ENCODE results near the gene PFN3.
"Not testable (repeated sequence)": the region's sequence is repeated elsewhere in the genome, so short reads cannot be mapped to it uniquely, and the experiment has no call there.

The PFN3 gene

DNA sequence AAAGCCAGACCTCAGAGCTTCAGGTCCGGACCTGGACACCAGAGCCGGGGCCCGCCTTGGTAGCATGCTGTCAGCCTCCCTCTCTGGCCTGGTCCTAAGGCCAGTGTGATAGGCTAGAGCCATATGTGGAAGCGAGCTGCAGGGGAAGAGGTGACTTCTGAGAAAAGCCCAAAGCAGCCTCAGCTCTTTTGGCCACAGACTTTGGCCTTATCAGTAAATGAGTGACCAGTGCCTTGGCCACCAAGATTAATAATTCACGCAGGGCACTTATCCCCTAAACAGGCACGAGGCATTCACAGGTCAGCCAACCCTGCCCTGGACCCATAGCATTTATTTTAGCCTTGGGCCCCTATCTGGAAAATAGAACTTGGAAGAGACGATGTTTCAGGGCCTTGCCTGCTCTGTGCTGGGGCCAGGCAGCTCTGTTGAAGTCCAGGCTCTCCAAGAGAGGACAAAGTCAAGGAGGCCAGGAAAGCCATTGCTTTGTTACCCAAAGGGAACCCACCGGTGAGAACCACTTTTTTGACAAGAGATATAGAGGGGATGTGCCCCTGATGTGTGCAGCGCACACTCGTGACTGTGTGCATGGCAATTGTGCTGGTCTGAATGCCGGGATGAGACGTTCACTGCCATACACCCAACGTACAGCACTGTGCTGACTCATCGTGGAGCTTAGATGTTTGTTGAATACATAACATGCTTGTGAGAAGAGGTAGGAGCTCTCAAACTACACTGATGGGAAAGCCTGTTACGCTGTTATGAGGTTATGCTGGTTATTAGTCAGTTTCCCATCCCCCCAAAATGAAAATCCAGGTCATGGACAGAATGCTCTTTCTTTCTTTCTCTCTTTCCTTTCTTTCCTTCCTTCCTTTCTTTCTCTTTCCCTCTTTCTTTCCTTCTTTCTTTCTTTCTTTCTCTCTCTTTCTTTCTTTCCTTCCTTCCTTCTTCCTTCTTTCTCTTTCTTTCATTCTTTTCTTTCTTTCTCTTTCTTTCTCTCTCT is 21.3 kb downstream of the PFN3 start:
- peak overlapping the region in 6 of 11 experiments; percentile 4 to 55 (median 22); a peak in 7 of 22 replicates for H3K27ac ChIP-seq
- H3K9me3 ChIP-seq (replicated peaks in 1 of 11) = no peaks in the 10 kb centered on the region
- H3K4me3 ChIP-seq = no peak overlapping the region
- peaks cover 13 to 57% (median 39%) of the 10 kb centered on the region in 10 experiments for H3K4me1 ChIP-seq
- peak overlapping the region in 8 of 11 experiments; percentile 3 to 42 (median 29); a peak in 9 of 22 replicates for H3K4me2 ChIP-seq
- 0 out of 22 replicates have a peak, but pooled peaks cover 0 to under 1% (median 0%) of the 10 kb centered on the region in 11 experiments for H3K36me3 ChIP-seq
- no peak overlapping the region for H3K9ac ChIP-seq
- H3K27me3 ChIP-seq = peaks cover 0 to 4% (median 0%) of the 10 kb centered on the region in 11 experiments; a peak in 1 of 22 replicates
- H4K20me1 ChIP-seq = no peaks in the 10 kb centered on the region; a peak in 1 of 22 replicates
- no peak for TF ChIP-seq Cebpa-rat (IDR thresholded peaks at IDR 0.05)

DNA sequence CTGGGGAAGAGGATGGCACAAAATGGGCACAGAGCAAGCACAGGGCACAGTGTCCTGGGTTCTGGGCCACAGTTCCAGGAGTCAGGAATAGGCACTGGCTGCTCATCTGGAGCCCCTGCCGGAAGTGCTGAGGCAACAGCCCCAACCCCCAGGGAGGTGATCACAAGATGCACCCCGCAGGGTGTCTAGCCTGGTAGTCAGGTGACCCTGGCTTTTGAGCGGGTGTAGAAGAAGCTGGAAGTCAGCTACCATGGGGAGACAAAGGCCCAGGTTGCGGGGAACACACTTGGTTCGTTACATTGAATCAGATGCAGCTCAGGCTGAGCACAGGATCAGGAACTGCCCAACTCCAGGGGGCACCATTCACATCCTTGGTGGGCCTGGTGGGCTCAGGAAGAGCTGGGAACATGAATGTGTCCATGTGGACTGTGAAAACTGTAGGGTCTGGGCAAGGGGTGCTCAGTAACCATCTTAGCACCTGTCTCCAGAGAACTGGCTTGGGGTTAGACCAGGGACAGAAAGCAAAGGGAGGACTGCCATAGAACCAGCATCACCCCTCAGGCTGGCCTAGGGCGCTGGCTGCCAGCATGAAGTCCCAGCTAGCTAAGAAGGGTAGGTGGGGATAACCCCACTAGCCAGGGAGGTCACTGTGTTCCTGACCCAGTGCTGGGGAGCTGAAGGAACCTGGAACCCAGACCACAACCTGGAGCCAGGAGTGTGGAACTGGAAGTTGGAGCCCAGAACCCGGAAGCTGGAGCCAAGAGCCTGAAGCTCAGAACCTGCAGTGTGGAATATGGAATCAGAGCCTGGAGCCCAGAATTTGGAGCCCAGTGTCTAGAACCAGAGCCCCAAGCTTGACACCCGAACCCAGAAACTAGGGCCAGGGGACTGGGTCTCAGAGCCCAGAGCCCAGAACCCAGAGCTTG is 22.3 kb downstream of the PFN3 start:
- Histone ChIP-seq H3K4me3 (no peak overlapping the region), H3K27ac (peak overlapping the region in 2 of 11 experiments; percentile 19 to 55; a peak in 3 of 22 replicates), H3K4me1 (peaks cover 13 to 64% (median 42%) of the 10 kb centered on the region in 10 experiments), H4K20me1 (no peaks in the 10 kb centered on the region), H3K4me2 (no peak overlapping the region), H3K9ac (no peak overlapping the region), H3K9me3 (replicated peaks in 1 of 11) (no peaks in the 10 kb centered on the region), H3K27me3 (no peaks in the 10 kb centered on the region), H3K36me3 (peaks cover 0 to 11% (median 0%) of the 10 kb centered on the region in 11 experiments; a peak in 1 of 22 replicates)
- no peak for TF ChIP-seq Cebpa-rat (IDR thresholded peaks at IDR 0.05)

DNA sequence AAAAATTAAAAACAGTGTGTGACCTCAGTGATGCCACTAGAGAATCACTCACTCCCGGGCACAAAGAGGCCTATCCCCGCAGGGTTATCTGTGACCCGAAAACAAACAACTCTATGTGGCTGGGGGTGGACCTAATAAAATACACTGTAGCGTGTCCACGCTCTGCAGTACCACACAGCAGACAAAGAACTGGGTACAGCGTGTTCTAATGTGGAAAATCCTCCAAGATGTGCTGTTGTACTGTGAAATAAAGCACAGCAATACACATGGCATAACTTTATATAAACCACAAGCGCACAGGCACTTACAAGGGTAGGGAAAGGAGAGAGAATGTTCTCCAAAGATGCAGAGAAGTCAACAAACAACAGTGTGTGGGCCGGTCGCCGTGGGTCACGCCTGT is 24.4 kb downstream of the PFN3 start:
- peaks cover 27 to 64% (median 46%) of the 10 kb centered on the region in 10 experiments for H3K4me1 ChIP-seq
- H3K27me3 ChIP-seq = no peaks in the 10 kb centered on the region
- H3K9ac ChIP-seq = no peak overlapping the region
- H3K4me3 ChIP-seq = no peak overlapping the region
- peak overlapping the region in 5 of 11 experiments; percentile 1 to 23 (median 16); a peak in 5 of 22 replicates for H3K4me2 ChIP-seq
- no peak for TF ChIP-seq Cebpa-rat (IDR thresholded peaks at IDR 0.05)
- no peak overlapping the region for H3K27ac ChIP-seq
- H3K9me3 ChIP-seq (replicated peaks in 1 of 11) = no peaks in the 10 kb centered on the region
- peaks cover 0 to 16% (median 0%) of the 10 kb centered on the region in 11 experiments; a peak in 2 of 22 replicates for H3K36me3 ChIP-seq
- H4K20me1 ChIP-seq = no peaks in the 10 kb centered on the region

DNA sequence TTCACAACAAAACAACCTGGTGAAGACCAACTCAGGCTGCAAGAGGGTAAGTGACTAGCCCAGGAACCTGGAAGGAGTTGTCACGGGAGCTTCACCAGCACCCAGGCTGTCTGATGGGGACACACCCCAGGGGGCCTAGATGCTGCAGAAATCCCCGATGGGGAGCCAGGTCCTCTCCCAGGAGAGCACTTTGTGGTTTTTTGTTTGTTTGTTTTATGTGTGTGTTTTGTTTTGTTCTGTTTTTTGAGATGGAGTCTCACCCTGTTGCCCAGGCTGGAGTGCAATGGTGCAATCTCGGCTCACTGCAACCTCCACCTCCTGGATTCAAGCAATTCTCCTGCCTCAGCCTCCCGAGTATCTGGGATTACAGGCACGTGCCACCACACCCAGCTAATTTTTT is 24.9 kb downstream of the PFN3 start:
- H3K27me3 ChIP-seq; H3K9ac ChIP-seq; H3K27ac ChIP-seq; H3K9me3 ChIP-seq (replicated peaks in 1 of 11); H4K20me1 ChIP-seq; H3K4me3 ChIP-seq: not testable (repeated sequence)
- Histone ChIP-seq H3K36me3 (peaks cover 0 to 16% (median 0%) of the 10 kb centered on the region in 11 experiments; a peak in 2 of 22 replicates), H3K4me2 (peak overlapping the region in 4 of 11 experiments; percentile 1 to 23 (median 16); a peak in 3 of 22 replicates), H3K4me1 (peaks cover 28 to 60% (median 45%) of the 10 kb centered on the region in 10 experiments)

DNA sequence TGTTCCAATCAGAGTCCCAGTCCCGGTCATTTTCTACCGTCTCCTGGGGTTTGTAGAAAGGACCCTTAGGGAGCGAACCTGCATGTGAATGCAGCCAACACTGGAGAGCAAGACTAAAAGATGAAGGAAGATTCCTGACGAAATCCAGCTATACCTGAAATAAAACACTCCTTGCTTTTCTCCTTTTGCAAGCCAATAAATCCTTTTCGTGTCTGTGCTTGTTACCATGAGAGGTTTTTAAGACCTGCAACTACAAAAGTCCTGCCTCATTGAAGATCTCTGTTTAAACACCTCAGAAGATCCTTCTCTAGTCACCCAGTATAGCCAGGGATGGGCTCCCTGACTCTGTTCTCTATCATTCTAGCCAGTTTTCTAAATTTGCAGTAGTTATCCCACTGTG is 26.2 kb downstream of the PFN3 start:
- Histone ChIP-seq H3K27ac (no peak overlapping the region), H3K4me1 (peaks cover 36 to 63% (median 46%) of the 10 kb centered on the region in 10 experiments), H3K36me3 (peaks cover 0 to 16% (median 0%) of the 10 kb centered on the region in 11 experiments; a peak in 2 of 22 replicates), H3K27me3 (no peaks in the 10 kb centered on the region), H4K20me1 (peaks cover 0 to 13% (median 0%) of the 10 kb centered on the region in 11 experiments; a peak in 8 of 22 replicates), H3K4me2 (no peak overlapping the region), H3K9me3 (replicated peaks in 1 of 11) (no peaks in the 10 kb centered on the region), H3K4me3 (no peak overlapping the region), H3K9ac (no peak overlapping the region)
- no peak for TF ChIP-seq Cebpa-rat (IDR thresholded peaks at IDR 0.05)

DNA sequence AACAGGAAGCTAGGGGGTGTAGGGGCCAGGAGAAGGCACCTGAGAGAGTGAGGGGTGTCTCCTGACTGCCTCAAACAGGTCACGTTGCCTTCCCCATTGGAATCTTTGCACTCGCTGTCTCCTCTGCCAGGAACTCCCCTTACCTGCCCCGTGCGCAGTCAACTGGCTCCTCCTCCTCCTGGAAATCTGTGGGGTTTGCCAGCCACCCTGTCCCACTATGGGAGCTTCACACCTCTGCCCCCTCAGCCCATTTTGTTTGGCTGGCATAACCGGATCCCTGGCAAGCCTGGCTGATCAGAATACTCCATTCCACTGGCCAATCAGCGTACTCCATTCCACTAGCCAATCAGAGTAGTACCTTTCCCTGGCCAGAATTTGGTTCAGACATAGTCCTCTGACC is 26.7 kb downstream of the PFN3 start:
- no peak overlapping the region for H3K9ac ChIP-seq
- H3K4me2 ChIP-seq = peak overlapping the region in 2 of 11 experiments; percentile 91 to 98; a peak in 2 of 22 replicates
- H4K20me1 ChIP-seq = peaks cover 0 to 17% (median 0%) of the 10 kb centered on the region in 11 experiments; a peak in 8 of 22 replicates
- H3K4me1 ChIP-seq = peaks cover 35 to 67% (median 48%) of the 10 kb centered on the region in 10 experiments
- no peak for TF ChIP-seq Cebpa-rat (IDR thresholded peaks at IDR 0.05)
- H3K27me3 ChIP-seq = no peaks in the 10 kb centered on the region
- H3K27ac ChIP-seq = no peak overlapping the region
- no peak overlapping the region for H3K4me3 ChIP-seq
- H3K36me3 ChIP-seq = peaks cover 0 to 18% (median 1%) of the 10 kb centered on the region in 11 experiments; a peak in 13 of 22 replicates
- H3K9me3 ChIP-seq (replicated peaks in 1 of 11) = no peaks in the 10 kb centered on the region

DNA sequence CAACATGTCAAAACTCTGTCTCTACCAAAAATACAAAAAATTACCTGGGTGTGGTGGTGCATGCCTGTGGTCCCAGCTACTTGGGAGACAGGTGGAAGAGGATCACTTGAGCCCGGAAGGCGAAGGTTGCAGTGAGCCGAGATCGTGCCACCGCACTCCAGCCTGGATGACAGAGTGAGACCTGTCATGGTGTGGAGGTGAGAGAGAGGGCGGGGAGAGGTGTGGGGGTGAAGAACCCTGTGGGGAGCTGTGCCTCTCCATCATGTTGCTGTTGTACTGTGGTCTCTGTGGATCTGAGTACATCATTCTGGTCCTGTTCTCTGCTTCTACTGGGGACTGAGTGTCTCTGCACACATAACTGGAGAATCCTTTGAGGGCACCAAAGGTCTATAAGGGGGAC is 27.6 kb downstream of the PFN3 start:
- H3K9ac ChIP-seq = peak overlapping the region in 2 of 11 experiments; percentile 75 to 80; a peak in 2 of 22 replicates
- H3K27me3 ChIP-seq = no peaks in the 10 kb centered on the region
- H4K20me1 ChIP-seq = peaks cover 0 to 23% (median 0%) of the 10 kb centered on the region in 11 experiments; a peak in 9 of 22 replicates
- H3K36me3 ChIP-seq = peaks cover 5 to 27% (median 9%) of the 10 kb centered on the region in 11 experiments; a peak in 18 of 22 replicates
- peak overlapping the region in 1 of 10 experiments; percentile 69; a peak in 2 of 20 replicates for H3K4me3 ChIP-seq
- peak overlapping the region; percentile 91 to 100 (median 98) for H3K4me2 ChIP-seq
- no peak for TF ChIP-seq Cebpa-rat (IDR thresholded peaks at IDR 0.05)
- H3K9me3 ChIP-seq (replicated peaks in 1 of 11) = no peaks in the 10 kb centered on the region
- H3K27ac ChIP-seq = peak overlapping the region in 2 of 11 experiments; percentile 70 to 72; a peak in 2 of 22 replicates
- peaks cover 35 to 71% (median 53%) of the 10 kb centered on the region in 10 experiments for H3K4me1 ChIP-seq
